T47D (cell line): ENCODE results near the gene NELL1.

Experiments
- DNase-seq, 2 experiments: peaks; one replicate each; pipeline versions ENCODE4 v3.0.0 to v3.0.0-alpha.2; 2011 to 2012; ENCODE audit warnings: low read depth in 1 of 2, low spot score in 1 of 2
- JUND ChIP-seq: IDR thresholded peaks from 2 replicates; pipeline ENCODE4 v1.6.1; 2012; ENCODE audit warnings: low read depth
- in situ Hi-C: cut with HindIII; loops from 2 replicates; pipeline ENCODE4 v1.10.0; 2016; ENCODE audit warnings: low sequenced_read_pairs, low pct_unique_long_range_greater_than_20kb

The NELL1 gene

GRCh38 chr11:21403069-21403468, 733.7 kb downstream of the NELL1 start:
- no peak for TF ChIP-seq JUND

GRCh38 chr11:21405422-21405821, 736.0 kb downstream of the NELL1 start:
- in situ Hi-C loops: no loop called here
- no peak for DNase-seq

More at GRCh38 chr11:21403069-21403468, 733.7 kb downstream of the NELL1 start:
- DNase-seq: no peak
- in situ Hi-C loops: no loop called here

GRCh38 chr11:21410513-21410912, 741.1 kb downstream of the NELL1 start:
- TF ChIP-seq JUND: no peak
- in situ Hi-C loops: no loop called here
- no peak for DNase-seq

More at GRCh38 chr11:21405422-21405821, 736.0 kb downstream of the NELL1 start:
- no peak for TF ChIP-seq JUND

- DNase-seq: peak in 1 of 2 experiments; percentile 9
- no peak for TF ChIP-seq JUND
- in situ Hi-C loops: no loop called here
Measured at GRCh38 chr11:21411104-21411503, 741.7 kb downstream of the NELL1 start.

- in situ Hi-C loops: no loop called here
- TF ChIP-seq JUND: no peak
- no peak for DNase-seq
Measured at GRCh38 chr11:21411597-21411996, 742.2 kb downstream of the NELL1 start.

- TF ChIP-seq JUND: no peak
- in situ Hi-C loops: no loop called here
- no peak for DNase-seq
Measured at GRCh38 chr11:21412652-21413383, 743.4 kb downstream of the NELL1 start.

- TF ChIP-seq JUND: no peak
- in situ Hi-C loops: no loop called here
Measured at GRCh38 chr11:21414953-21415352, 745.6 kb downstream of the NELL1 start.

GRCh38 chr11:21415606-21416005, 746.2 kb downstream of the NELL1 start:
- no peak for TF ChIP-seq JUND
- DNase-seq: no peak
- in situ Hi-C loops: no loop called here

More at GRCh38 chr11:21414953-21415352, 745.6 kb downstream of the NELL1 start:
- no peak for DNase-seq

GRCh38 chr11:21421711-21422329, 752.4 kb downstream of the NELL1 start:
- DNase-seq: no peak
- TF ChIP-seq JUND: no peak
- in situ Hi-C loops: no loop called here

- no peak for TF ChIP-seq JUND
- in situ Hi-C loops: no loop called here
- no peak for DNase-seq
Measured at GRCh38 chr11:21426931-21427330, 757.5 kb downstream of the NELL1 start.

- in situ Hi-C loops: no loop called here
- DNase-seq: no peak
- TF ChIP-seq JUND: no peak
Measured at GRCh38 chr11:21427726-21428125, 758.3 kb downstream of the NELL1 start.

- no peak for TF ChIP-seq JUND
- DNase-seq: no peak
- in situ Hi-C loops: no loop called here
Measured at GRCh38 chr11:21428796-21429195, 759.4 kb downstream of the NELL1 start.

- DNase-seq: no peak
- in situ Hi-C loops: no loop called here
- no peak for TF ChIP-seq JUND
Measured at GRCh38 chr11:21429401-21429800, 760.0 kb downstream of the NELL1 start.
